ENCODE measurements around the gene DBF4. TPM values are rescaled to one million over a fixed set of nuclear protein-coding genes. Genes with fewer than 3 reads are reported as not detected.

Gene DBF4
- total RNA-seq, 1 donor from 2014 or later, result 6.6 TPM

GRCh38 chr7:87948371-87948770, 72.1 kb downstream of the DBF4 start:
- no peak for TF ChIP-seq CTCF (IDR thresholded peaks at IDR 0.05)
- H3K4me1 ChIP-seq, result no peaks in the 10 kb centered on the region
- intact Hi-C loops (cut with DNase I), result no loop called here
- H3K27me3 ChIP-seq, result no peaks in the 10 kb centered on the region
- no peak for ATAC-seq
- H3K9me3 ChIP-seq, result no peaks in the 10 kb centered on the region
- DNase-seq, result no peak
- no peaks in the 10 kb centered on the region for H3K36me3 ChIP-seq
- no peak overlapping the region for H3K4me3 ChIP-seq
- H3K27ac ChIP-seq, result no peak overlapping the region

Other genes with a start within 250 kb of the DBF4 start
- gene RUNDC3B, start 248.1 kb upstream of the DBF4 start, total RNA-seq, result 1.5 TPM
- 32.2 TPM for gene SLC25A40, start 133 bp upstream of the DBF4 start, total RNA-seq
- gene ADAM22, start 57.8 kb downstream of the DBF4 start, total RNA-seq, result 4.3 TPM

Data from upper lobe of right lung (tissue), 1 donor.